ENCODE data around the gene ZNF653. TPM values are rescaled to one million over a fixed set of nuclear protein-coding genes. Genes with fewer than 3 reads are reported as not detected.
"Not testable (repeated sequence)": the region's sequence is repeated elsewhere in the genome, so short reads cannot be mapped to it uniquely, and the experiment has no call there.

The ZNF653 gene
- polyA plus RNA-seq, 10 donors = 3.6 to 7.0 (median 5.9) TPM

GRCh38 chr19:11456659-11457058 lies 49.0 kb downstream of the ZNF653 start:
- DNase-seq = no peak

GRCh38 chr19:11455233-11455554 lies 50.4 kb downstream of the ZNF653 start:
- DNase-seq = not testable (repeated sequence)

- no peak for DNase-seq
These were observed 51.9 kb downstream of the ZNF653 start for GRCh38 chr19:11453468-11454341.

GRCh38 chr19:11452620-11453310 lies 52.9 kb downstream of the ZNF653 start:
- no peak for DNase-seq

- DNase-seq = peak in 1 of 3 donors; percentile 43
These were observed 53.6 kb downstream of the ZNF653 start for GRCh38 chr19:11451871-11452619.

- DNase-seq = no peak
These were observed 54.2 kb downstream of the ZNF653 start for GRCh38 chr19:11451327-11451870.

- DNase-seq = no peak
These were observed 54.9 kb downstream of the ZNF653 start for GRCh38 chr19:11450570-11451326.

GRCh38 chr19:11448923-11449554 lies 56.6 kb downstream of the ZNF653 start:
- no peak for DNase-seq

- no peak for DNase-seq
These were observed 57.2 kb downstream of the ZNF653 start for GRCh38 chr19:11448410-11448809.

GRCh38 chr19:11447347-11448262 lies 58.0 kb downstream of the ZNF653 start:
- no peak for DNase-seq

- peak in 1 of 3 donors; percentile 56 for DNase-seq
These were observed 58.9 kb downstream of the ZNF653 start for GRCh38 chr19:11446652-11447301.

GRCh38 chr19:11446271-11446651 lies 59.4 kb downstream of the ZNF653 start:
- no peak for DNase-seq

- no peak for DNase-seq
These were observed 60.5 kb downstream of the ZNF653 start for GRCh38 chr19:11445141-11445540.

GRCh38 chr19:11444059-11444458 lies 61.6 kb downstream of the ZNF653 start:
- no peak for DNase-seq

- no peak for DNase-seq
These were observed 67.7 kb downstream of the ZNF653 start for GRCh38 chr19:11437955-11438354.

- DNase-seq = no peak
These were observed 69.8 kb downstream of the ZNF653 start for GRCh38 chr19:11435833-11436313.

- peak; percentile 99 to 100 (median 100) for DNase-seq
These were observed 70.4 kb downstream of the ZNF653 start, which contains the start of the genes ODAD3 and PRKCSH for GRCh38 chr19:11435057-11435832. Gene ODAD3 (minus strand): TSS chr19:11435121. CDS start chr19:11435016, 105 bp downstream. Gene PRKCSH (plus strand): TSS chr19:11435635. CDS start chr19:11436118, 483 bp downstream.

GRCh38 chr19:11434703-11435056 lies 71.0 kb downstream of the ZNF653 start:
- no peak for DNase-seq

Measured in muscle of back (tissue), 11 donors.